Activated CD4-positive, alpha-beta T cell treated with anti-CD3 and anti-CD28 coated beads for 36 hours (primary cell): Measurements from ENCODE around the gene TCIRG1. TPM values are rescaled to one million over a fixed set of nuclear protein-coding genes. Genes with fewer than 3 reads are reported as not detected.

Experiments used
- ATAC-seq: fragments of 200-7000 bp; cut with Tn5 transposase; one replicate; pipeline ENCODE4 v1.10.0; 2021; ENCODE audit warnings: mild to moderate bottlenecking, moderate library complexity
- CTCF ChIA-PET: fragments of 350-600 bp; sonication (Branson Sonifier 250); formaldehyde crosslinking; loops from one replicate; lab custom pipeline; 2021; ENCODE audit warnings: antibody characterized with exemption; lab: Charles Lee
- POLR2A ChIA-PET: fragments of 350-600 bp; sonication (Branson Sonifier 250); formaldehyde crosslinking; loops from one replicate; lab custom pipeline; 2021; ENCODE audit warnings: antibody characterized with exemption, inconsistent platforms; lab: Charles Lee
- DNase-seq: peaks from one replicate; pipeline ENCODE4 v3.0.0-alpha.2; 2020
- H3K27ac Mint-ChIP-seq: one replicate; pipeline ENCODE4 v1.8.0; 2021; ENCODE audit warnings: mixed read lengths
- H3K27me3 Mint-ChIP-seq: one replicate; pipeline ENCODE4 v1.8.0; 2021; ENCODE audit warnings: mixed read lengths
- H3K36me3 Mint-ChIP-seq: one replicate; pipeline ENCODE4 v1.8.0; 2021; ENCODE audit warnings: low read depth, mixed read lengths
- H3K4me1 Mint-ChIP-seq: one replicate; pipeline ENCODE4 v1.8.0; 2021; ENCODE audit warnings: mixed read lengths
- H3K4me3 Mint-ChIP-seq: one replicate; pipeline ENCODE4 v1.8.0; 2021; ENCODE audit warnings: mild to moderate bottlenecking, moderate library complexity, mixed read lengths
- H3K9me3 Mint-ChIP-seq: one replicate; pipeline ENCODE4 v1.8.0; 2021; ENCODE audit warnings: low read depth, mixed read lengths
- intact Hi-C, 2 experiments: fragments of 100-400 bp; cut with DNase I in 1 of 2; cut with micrococcal nuclease in 1 of 2; formaldehyde crosslinking; loops; one replicate each; pipeline versions ENCODE4 v1.14.2 to v1.15.1; 2022 to 2024; cut with DNase I, micrococcal nuclease
- total RNA-seq, 2 experiments: library from RNA; stranded (reverse); gene quantifications; one replicate each; pipeline ENCODE4 v1.2.3, GENCODE V29; 2021

Gene TCIRG1
- total RNA-seq, 2 experiments from 2014 or later: 117 to 151 TPM

DNA sequence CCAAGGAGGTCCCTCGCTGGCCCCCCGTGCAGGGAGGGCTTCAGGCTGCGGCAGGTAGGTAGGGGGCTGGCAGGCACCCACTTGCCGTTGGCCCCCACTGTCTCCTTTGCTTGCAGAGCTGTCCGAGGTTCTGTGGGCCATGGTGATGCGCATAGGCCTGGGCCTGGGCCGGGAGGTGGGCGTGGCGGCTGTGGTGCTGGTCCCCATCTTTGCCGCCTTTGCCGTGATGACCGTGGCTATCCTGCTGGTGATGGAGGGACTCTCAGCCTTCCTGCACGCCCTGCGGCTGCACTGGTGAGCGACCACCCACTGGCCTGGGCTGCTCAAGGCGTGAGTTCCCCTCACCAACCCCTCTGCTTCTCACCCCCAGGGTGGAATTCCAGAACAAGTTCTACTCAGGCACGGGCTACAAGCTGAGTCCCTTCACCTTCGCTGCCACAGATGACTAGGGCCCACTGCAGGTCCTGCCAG, 11.6 kb downstream of the TCIRG1 start:
- DNase-seq (no peak), ATAC-seq (no peak)
- peaks cover 21% of the 10 kb centered on the region for H3K36me3 Mint-ChIP-seq
- POLR2A ChIA-PET: no interaction called here
- H3K27ac Mint-ChIP-seq: no peak overlapping the region
- H3K4me3 Mint-ChIP-seq: no peak overlapping the region
- H3K4me1 Mint-ChIP-seq: no peaks in the 10 kb centered on the region
- no peaks in the 10 kb centered on the region for H3K27me3 Mint-ChIP-seq
- CTCF ChIA-PET: no interaction called here
- intact Hi-C loops: no loop called here
- H3K9me3 Mint-ChIP-seq: no peaks in the 10 kb centered on the region

DNA sequence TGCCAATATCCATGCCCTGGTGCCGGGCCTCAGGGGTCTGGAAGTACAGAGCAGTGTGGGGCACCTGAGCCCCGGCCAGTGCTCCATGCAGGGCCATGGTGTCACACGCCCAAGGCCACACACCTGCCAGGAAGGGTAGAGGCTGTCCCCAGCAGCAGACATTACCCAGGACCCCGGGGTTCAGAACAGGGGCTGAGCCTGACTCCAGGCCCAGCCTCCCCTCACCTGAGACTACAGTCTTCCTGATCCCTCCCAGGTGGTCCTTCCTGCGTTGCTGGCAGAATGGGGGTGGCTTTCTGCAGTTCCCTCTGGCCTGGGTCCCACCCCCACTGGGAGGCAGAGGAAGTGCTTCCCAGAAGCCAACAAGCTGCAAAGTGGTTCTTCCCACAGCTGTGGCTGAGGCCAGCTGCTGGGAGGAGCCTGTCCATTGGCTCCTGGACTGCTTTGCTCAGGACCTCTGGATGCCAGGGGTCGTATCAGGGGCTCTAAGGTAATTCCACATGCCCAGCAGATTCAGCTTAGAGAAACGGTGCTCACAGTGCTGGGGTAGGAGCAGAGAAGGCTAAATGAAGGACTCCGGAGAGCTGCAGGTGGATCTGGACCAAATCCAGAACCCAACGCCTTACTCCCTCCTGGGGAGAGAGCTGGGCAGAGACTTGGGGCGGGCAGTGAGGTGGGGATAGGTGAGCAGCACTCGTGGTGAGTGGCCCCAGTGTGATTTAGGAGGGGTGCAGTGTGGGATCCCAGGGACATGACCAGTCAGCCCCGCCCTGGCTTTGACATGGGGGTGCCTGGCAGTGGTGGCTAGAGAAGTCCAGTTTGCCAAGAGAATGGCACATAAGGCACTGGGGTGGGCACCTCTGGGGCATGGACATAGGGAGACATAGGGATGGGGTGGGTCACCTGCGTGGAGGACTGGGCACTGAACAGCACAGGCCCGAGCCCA, 12.6 kb downstream of the TCIRG1 start:
- ChIA-PET POLR2A (interaction anchor here (0.6 to 0.7 kb wide), 2 partner anchors 10 to 89 kb away, joined by 3 read pairs; no protein-coding TSS in a partner anchor), CTCF (no interaction called here)
- H3K4me1 Mint-ChIP-seq: peaks cover 2% of the 10 kb centered on the region
- H3K9me3 Mint-ChIP-seq: no peaks in the 10 kb centered on the region
- H3K36me3 Mint-ChIP-seq: peaks cover 21% of the 10 kb centered on the region
- intact Hi-C loops: no loop called here
- H3K4me3 Mint-ChIP-seq: no peak overlapping the region
- no peak overlapping the region for H3K27ac Mint-ChIP-seq
- DNase-seq (no peak), ATAC-seq (no peak)
- no peaks in the 10 kb centered on the region for H3K27me3 Mint-ChIP-seq

DNA sequence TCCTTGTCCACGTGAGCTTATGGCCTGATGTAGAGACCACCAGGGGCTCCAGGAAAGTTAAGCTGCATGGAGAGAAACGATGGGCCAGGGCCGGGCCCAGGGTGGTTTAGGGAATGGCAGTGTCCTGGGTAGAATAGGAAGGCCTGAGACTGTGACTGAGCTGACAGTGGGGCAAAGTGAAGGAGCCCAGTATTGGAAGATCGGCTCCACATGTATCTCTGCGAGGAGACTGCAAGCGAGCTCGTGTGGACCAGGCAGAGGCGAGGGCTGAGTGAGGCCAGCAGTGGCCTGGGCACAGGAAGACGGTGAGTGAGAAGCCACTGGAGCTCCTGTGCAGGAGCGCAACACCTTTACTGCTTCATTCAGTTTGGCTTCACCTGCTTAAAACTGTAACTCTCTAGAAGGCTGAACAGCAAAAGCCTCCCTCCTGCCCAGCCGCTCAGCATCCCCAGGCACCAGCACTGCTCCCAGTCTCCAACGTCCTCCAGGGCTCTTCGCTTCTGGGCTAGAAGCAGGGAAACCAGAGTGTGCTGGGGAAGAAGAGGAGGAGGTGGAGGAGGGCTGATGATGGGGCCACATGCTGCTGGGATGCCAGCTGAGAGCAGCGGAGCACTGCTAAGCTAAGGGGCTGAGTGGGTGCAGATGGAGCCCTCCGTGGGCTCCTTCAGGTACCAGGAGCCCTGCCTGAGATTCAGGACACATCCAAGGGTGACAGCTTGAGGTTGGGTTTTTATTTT, 13.5 kb downstream of the TCIRG1 start:
- Mint-ChIP-seq H3K27ac (no peak overlapping the region), H3K27me3 (no peaks in the 10 kb centered on the region), H3K4me1 (peaks cover 2% of the 10 kb centered on the region), H3K36me3 (peaks cover 20% of the 10 kb centered on the region), H3K4me3 (no peak overlapping the region), H3K9me3 (no peaks in the 10 kb centered on the region)
- CTCF ChIA-PET: no interaction called here
- DNase-seq (no peak), ATAC-seq (no peak)
- intact Hi-C loops: no loop called here
- POLR2A ChIA-PET: no interaction called here

DNA sequence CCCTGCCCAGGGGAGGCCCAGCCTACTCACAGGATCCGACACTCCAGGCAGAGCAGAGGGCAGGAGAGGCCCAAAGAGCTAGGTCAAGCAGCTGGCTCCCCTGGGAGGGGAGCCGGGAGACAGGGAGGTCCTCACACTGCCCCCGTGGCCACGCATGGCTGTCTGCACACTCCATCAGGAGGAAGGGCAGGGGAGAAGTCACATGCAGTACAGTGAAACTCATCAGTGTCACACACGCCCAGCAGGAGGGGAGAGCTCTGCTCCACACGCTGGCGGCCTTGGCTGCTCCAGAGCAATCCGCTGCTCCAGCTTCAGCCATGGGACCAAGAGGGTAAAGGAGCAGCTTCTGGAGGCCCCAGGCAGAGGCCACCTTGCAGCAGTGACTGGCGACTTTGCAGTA, 14.3 kb downstream of the TCIRG1 start:
- Mint-ChIP-seq H3K27ac (peak overlapping the region; percentile 31), H3K36me3 (peaks cover 17% of the 10 kb centered on the region), H3K4me3 (no peak overlapping the region), H3K4me1 (peaks cover 2% of the 10 kb centered on the region), H3K9me3 (no peaks in the 10 kb centered on the region), H3K27me3 (no peaks in the 10 kb centered on the region)
- ATAC-seq (no peak), DNase-seq (no peak)
- CTCF ChIA-PET: no interaction called here
- POLR2A ChIA-PET: no interaction called here
- intact Hi-C loops: no loop called here

DNA sequence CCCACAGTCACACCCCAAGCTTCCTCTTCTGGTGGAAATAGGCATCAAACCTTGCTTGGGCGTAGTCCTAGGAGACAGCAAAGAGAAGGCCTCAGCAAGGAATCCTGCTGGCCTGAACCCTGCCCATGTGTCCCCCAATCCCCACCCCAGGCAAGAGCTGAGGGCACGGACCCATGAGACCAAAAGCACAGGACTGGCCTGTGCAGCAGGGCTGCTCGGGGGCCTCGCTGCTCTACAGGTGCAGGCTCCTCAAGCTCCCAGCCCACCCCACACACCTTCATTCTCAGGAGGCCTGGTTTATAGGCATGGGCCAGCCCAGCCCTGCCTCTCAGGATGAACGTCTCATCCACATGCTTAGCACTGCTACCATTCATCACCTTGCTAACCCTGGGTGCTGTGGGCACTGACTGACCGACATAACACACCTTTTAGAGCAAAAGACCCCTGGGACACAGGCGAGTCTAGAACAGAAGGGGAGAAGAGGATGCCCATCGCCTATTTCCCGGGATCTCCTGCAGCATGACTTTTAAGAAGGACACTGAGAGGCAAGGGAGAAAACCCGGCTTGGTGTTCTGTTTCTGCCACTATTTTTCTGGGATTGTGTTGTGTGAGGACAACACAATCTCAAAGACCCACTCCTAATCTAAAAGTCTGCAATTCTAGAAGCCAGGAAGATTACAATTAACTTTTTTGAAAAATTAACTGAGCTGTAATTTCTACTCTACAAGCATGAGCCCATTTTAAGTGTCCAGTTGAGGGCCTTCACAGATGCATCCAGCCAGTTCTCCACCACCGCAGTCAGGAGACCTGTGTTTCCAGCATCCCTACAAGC, 15.4 kb downstream of the TCIRG1 start:
- Mint-ChIP-seq H3K9me3 (no peaks in the 10 kb centered on the region), H3K27ac (peak overlapping the region; percentile 55), H3K4me3 (no peak overlapping the region), H3K27me3 (no peaks in the 10 kb centered on the region), H3K4me1 (peaks cover 2% of the 10 kb centered on the region), H3K36me3 (peaks cover 17% of the 10 kb centered on the region)
- intact Hi-C loops: loop anchor here in 1 of 2 experiments (2.0 kb wide), 1 partner anchor 15 kb away; the partner anchor contains the start of gene TCIRG1
- POLR2A ChIA-PET: no interaction called here
- ATAC-seq (no peak), DNase-seq (no peak)
- CTCF ChIA-PET: interaction anchor here (1.1 kb wide), 1 partner anchor 43 kb away, joined by 3 read pairs; no protein-coding TSS in a partner anchor

DNA sequence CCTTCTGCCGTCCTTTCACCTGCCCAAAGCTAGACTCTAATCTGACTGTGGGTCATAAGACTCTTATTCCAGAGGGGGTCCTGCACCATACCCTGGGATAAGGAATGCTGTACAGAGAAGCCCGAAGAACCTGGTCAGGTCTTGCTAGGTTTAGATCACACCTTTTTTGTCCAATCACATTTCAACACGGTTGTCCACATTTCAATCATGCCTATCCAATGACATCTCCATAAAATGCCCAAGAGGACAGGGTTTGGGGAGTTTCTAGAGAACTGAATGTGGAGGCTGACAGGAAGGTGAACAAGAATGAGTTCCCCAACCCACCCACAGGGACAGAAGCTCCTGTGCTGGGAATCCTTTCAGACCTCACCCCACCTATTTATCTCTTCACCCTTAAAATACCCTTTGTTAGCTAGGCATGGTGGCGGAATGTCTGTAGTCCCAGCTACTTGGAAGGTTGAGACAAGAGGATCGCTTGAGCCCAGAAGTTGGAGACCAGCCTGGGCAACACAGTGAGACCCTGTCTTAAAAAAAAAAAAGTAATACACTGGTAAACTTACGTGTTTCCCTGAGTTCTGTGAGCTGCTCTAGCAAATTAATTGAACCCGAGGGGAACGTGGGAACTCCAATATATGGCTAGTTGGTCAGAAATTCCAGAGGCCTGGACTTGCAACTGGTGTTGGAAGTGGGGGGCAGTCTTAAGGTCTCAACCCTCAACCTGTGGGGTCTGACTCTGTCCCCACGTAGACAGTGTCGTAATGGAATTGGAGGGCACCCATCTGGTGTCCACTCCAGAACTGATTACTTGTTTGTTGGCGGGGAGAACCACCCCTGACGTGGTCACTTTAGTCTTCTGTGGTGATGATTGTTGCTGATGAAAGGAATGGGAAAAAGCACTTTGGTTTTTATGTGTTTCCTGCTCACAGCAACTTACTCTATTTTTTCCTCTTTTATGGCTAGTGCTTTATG, 17.8 kb downstream of the TCIRG1 start:
- H3K36me3 Mint-ChIP-seq: peaks cover 9% of the 10 kb centered on the region
- no peaks in the 10 kb centered on the region for H3K27me3 Mint-ChIP-seq
- H3K27ac Mint-ChIP-seq: no peak overlapping the region
- ChIA-PET POLR2A (interaction anchor here (0.6 kb wide), 1 partner anchor 494 kb away, joined by 3 read pairs; no protein-coding TSS in a partner anchor), CTCF (no interaction called here)
- ATAC-seq: no peak
- H3K4me3 Mint-ChIP-seq: no peak overlapping the region
- no peaks in the 10 kb centered on the region for H3K9me3 Mint-ChIP-seq
- DNase-seq: no peak
- intact Hi-C loops: no loop called here
- H3K4me1 Mint-ChIP-seq: peaks cover 2% of the 10 kb centered on the region

DNA sequence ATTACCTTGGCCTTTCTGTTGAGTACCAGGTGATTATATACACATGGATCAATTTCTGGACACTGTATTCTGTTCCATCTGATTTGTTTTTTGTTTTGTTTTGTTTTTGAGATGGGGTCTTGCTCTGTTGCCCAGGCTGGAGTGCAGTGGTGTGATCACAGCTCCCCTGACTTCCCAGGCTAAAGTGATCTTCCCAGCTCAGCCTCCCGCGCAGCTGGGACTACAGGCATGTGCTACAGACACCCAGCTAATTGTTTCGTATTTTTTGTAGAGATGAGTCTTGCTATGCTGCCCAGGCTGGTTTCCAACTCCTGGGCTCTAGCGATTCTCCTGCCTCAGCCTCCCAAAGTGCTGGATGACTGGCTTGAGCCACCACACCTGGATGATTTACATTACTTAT, 19.0 kb downstream of the TCIRG1 start:
- Mint-ChIP-seq H3K9me3 (no peaks in the 10 kb centered on the region), H3K4me3 (no peak overlapping the region), H3K27ac (peak overlapping the region; percentile 13), H3K36me3 (peaks cover 3% of the 10 kb centered on the region), H3K27me3 (no peaks in the 10 kb centered on the region), H3K4me1 (peaks cover 2% of the 10 kb centered on the region)
- DNase-seq (no peak), ATAC-seq (no peak)
- intact Hi-C loops: no loop called here
- ChIA-PET CTCF (no interaction called here), POLR2A (no interaction called here)

DNA sequence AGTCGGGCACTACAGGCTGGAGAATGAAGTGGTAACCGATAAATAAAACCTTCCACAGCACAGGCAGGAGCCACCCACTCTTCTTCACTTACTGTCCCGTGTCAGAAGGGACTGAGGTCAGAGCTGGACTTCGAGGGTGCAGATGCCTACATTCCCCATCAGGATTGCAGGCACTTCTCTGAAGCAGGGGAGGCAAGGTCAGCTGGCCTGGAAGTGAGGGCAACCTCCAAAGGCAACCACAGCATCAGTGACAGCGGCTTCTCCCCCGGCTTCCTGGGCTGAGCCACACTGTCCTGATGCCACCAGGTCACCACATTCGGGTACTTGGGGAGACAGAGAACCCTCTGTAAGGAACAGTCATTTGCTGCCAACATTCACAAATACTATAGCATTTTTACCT, 22.7 kb downstream of the TCIRG1 start:
- no peaks in the 10 kb centered on the region for H3K4me1 Mint-ChIP-seq
- no peaks in the 10 kb centered on the region for H3K9me3 Mint-ChIP-seq
- ChIA-PET POLR2A (no interaction called here), CTCF (no interaction called here)
- intact Hi-C loops: no loop called here
- DNase-seq: no peak
- ATAC-seq: no peak
- H3K4me3 Mint-ChIP-seq: no peak overlapping the region
- no peaks in the 10 kb centered on the region for H3K27me3 Mint-ChIP-seq
- no peak overlapping the region for H3K27ac Mint-ChIP-seq
- H3K36me3 Mint-ChIP-seq: peaks cover 3% of the 10 kb centered on the region

DNA sequence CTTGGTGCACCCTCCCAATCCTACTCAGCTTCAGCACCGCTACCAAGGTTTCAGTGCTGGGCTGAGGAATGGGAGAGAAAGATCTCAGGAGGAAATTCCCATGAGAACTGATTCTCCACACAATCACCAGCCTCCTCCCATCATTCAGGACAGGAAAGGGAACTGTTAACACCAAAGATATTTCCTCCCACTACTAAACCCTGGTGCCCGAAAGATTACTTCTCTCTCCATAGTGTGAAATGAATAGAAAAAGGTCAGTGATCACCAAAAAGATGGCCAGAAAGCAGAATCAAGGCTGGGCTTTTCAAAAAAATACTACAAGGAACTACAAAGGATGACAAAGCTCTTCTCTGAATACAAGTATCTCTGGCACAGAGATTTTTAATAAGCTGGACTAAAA, 26.1 kb downstream of the TCIRG1 start:
- intact Hi-C loops: no loop called here
- ATAC-seq (no peak), DNase-seq (no peak)
- Mint-ChIP-seq H3K27me3 (no peaks in the 10 kb centered on the region), H3K36me3 (peaks cover 13% of the 10 kb centered on the region), H3K27ac (no peak overlapping the region), H3K9me3 (no peaks in the 10 kb centered on the region), H3K4me3 (no peak overlapping the region), H3K4me1 (no peaks in the 10 kb centered on the region)
- ChIA-PET POLR2A (no interaction called here), CTCF (no interaction called here)

DNA sequence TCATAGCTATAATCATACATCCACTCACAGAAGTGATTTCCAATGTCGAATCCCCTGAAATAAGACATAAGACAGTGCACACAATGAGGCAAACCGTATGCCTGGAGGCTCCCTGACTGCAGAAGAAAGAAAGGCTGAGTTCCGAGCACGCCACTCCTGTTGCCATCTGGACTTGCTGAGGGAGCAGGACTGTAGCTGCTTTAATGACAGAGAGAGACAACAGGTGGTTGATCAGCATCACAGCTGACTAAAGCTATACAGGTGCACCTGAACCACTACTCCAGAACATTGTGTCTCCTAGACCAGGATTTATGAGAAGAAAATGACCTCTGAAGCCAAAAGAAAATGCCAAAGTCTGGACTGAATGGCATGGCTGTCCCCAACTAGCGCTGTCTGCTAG, 27.0 kb downstream of the TCIRG1 start:
- Mint-ChIP-seq H3K4me1 (no peaks in the 10 kb centered on the region), H3K9me3 (no peaks in the 10 kb centered on the region), H3K27me3 (no peaks in the 10 kb centered on the region), H3K36me3 (peaks cover 13% of the 10 kb centered on the region), H3K4me3 (no peak overlapping the region), H3K27ac (no peak overlapping the region)
- DNase-seq (no peak), ATAC-seq (no peak)
- intact Hi-C loops: no loop called here
- ChIA-PET CTCF (no interaction called here), POLR2A (no interaction called here)
